TTC549 (cell line): ENCODE results near the gene PHOSPHO2.

Experiments used
- FAIRE-seq: peaks from 2 replicates; lab custom pipeline; 2012; peaks lifted over from hg19 to GRCh38; lab: Jason Lieb, UNC

PHOSPHO2 gene

DNA sequence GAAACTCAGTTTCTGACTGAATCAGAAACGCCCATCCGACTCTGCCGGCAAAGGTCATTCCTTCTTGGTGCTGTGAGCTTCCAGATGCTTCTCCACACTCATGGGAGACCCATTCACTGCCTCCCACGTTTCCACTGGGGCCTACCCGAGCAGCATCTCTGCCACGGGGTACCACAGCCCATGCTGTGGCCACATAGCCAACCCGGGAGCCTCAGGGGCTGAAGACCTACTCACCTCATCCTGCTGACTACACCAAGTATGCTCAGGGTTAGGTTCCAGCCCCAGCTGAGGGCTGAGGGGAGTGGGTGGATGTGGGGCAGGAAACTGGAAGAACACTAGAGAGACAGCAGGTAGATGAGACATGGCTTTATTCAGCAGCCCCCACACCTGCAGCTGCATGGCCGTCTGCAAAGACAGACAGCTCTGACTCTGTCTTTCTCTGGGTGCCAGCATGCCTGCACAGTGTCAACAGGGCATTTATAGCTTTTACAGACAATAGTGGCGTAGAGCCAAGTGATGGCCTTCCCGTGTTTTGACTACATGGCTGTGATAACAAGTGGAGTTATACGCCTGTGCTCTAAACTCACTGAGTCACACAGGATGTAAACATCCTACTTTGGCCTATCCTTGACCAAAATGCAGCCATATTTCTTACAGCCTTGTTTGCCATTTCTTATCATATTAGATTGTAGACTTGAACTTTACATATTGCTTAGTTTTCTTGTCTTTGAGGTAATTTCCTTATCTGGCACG, 22.8 kb downstream of the PHOSPHO2 start:
- no peak for FAIRE-seq

DNA sequence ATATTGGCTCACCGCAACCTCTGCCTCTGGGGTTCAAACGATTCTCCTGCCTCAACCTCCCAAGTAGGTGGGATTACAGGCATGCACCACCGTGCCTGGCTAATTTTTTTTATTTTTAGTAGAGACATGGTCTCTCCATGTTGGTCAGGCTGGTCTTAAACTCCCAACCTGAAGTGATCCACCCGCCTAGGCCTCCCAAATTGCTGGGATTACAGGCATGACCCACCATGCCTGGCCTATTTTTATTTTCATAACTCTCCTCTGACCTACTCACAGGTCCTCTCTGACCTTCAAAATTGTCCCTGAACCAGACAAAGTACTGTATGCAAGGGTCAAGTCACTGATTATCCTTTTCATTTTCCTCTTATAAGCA, 23.4 kb downstream of the PHOSPHO2 start:
- no peak for FAIRE-seq

GRCh38 chr2:169718930-169719504, 24.7 kb downstream of the PHOSPHO2 start:
- no peak for FAIRE-seq

- no peak for FAIRE-seq
Observed at GRCh38 chr2:169721016-169721415, 26.7 kb downstream of the PHOSPHO2 start.

DNA sequence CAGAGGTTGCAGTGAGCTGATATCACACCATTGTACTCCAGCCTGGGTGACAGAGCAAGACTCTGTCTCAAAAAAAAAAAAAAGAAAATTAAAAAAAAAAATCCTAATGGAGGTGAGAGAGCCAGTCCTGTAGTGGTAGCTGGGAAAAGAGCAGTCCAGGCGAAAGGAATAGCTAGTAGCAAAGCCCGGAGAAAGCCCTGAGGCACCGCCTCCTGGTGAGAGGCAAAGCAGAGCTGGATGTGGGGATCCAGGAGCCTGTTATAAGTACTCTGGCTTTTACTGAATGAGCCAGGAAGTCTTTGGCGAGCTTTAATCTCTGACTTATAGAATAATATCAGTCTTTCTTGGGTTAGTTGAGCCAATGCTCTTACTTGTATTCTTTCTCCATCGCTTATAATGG, 32.8 kb downstream of the PHOSPHO2 start:
- no peak for FAIRE-seq

- FAIRE-seq, result no peak
Observed at GRCh38 chr2:169729274-169729605, 35.0 kb downstream of the PHOSPHO2 start.

GRCh38 chr2:169732075-169732474, 37.8 kb downstream of the PHOSPHO2 start:
- no peak for FAIRE-seq

- no peak for FAIRE-seq
Observed at GRCh38 chr2:169732583-169733358, 38.5 kb downstream of the PHOSPHO2 start.

- no peak for FAIRE-seq
Observed at GRCh38 chr2:169734169-169734847, 40.0 kb downstream of the PHOSPHO2 start.

DNA sequence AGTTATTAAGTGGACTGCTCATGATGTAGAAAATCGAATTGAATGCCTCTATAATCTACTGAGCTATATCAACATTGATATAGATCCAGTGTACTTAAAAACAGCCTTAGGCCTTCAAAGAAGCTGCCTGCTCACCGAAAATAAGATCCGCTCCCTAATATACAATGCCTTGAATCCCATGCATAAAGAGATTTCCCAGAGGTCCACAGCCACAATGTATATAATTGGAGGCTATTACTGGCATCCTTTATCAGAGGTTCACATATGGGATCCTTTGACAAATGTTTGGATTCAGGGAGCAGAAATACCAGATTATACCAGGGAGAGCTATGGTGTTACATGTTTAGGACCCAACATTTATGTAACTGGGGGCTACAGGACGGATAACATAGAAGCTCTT, 41.4 kb downstream of the PHOSPHO2 start:
- no peak for FAIRE-seq

DNA sequence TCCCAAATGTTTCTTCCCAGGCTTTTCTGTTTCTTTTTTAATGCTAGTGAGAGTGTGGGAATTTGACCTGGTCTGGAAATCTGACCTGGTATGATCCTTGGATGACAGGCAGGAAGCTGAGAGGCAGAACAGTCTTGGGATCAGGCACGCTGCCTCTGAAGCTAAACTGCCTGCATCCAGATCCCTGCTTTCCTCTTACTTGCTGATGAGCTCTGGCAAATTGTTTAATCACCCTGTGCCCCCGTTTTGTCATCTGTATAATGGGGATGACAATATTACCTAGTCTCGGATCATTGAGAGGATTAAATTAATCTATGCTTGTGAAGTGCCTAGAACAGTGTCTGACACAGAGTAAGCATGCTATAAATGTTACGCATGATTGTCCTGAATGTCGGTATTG, 42.6 kb downstream of the PHOSPHO2 start:
- no peak for FAIRE-seq

GRCh38 chr2:169738566-169739229, 44.4 kb downstream of the PHOSPHO2 start:
- FAIRE-seq, result no peak

GRCh38 chr2:169739351-169739750, 45.1 kb downstream of the PHOSPHO2 start:
- no peak for FAIRE-seq

DNA sequence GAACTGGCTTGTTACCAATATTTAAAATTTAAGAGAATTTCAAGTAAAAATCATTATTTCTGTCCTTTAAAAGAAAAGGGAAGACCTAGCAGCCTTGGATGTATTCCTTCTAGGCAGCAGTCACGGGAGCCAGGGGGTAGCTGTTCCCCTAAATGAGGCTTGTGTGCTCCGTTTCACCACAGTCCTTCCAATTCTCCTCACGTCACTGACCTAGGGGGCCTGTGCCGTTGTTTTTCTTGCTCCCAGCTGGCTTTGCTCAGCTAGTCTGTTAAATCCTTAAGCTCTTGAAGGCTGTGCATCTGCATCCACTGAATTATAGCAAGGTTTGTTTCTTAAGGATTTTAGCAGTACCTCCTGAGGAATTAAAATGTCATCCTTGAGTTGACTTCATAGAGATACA, 49.3 kb downstream of the PHOSPHO2 start:
- FAIRE-seq, result no peak

DNA sequence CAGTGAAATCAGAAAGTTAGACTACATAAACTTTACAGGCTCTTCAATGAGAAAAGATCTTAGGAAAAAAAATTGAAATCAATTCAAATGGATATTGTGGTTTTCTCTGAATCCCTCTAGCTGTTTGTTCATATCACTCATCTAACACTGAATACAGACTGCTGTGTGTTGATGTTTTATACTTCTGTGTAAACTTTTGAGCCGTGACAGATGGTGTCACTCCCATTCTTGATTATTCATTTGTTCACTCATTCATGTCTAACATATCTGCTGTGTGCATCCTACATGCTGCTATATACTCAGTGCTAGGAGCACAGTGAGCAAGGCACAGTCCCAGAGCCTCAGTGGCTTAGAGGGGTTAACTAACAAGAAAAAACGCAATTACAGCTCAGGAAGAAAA, 52.0 kb downstream of the PHOSPHO2 start:
- FAIRE-seq, result no peak

DNA sequence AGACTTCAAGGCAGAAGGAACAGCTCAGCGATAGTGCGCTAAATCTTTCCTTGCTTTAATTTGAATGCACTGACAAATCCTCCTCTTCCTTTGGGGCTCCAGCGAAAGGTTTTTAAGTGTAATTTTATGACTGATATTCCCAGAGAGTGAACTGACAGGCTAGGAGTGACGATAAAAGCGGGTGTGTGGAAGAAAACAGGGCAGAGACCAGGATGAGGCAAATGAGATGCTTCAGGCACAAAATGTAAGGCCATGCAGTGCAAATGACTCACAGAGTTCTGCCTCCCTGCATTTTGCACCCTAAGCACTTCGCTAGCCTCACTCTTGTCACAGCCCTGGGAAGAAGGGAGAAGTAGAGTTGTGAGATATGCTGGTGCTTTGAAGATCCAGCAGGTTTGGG, 54.0 kb downstream of the PHOSPHO2 start:
- no peak for FAIRE-seq
